NOMO-1 treated with dmso at 0.1 percent for 144 hours (cell line): Measurements from ENCODE around the gene ASPHD1.
"Not testable (repeated sequence)": the region's sequence is repeated elsewhere in the genome, so short reads cannot be mapped to it uniquely, and the experiment has no call there.

Experiments used
- DNase-seq: peaks from one replicate; lab custom pipeline; 2025; ENCODE audit not compliant: unreplicated experiment; lab: John Stamatoyannopoulos, UW

The ASPHD1 gene

DNA sequence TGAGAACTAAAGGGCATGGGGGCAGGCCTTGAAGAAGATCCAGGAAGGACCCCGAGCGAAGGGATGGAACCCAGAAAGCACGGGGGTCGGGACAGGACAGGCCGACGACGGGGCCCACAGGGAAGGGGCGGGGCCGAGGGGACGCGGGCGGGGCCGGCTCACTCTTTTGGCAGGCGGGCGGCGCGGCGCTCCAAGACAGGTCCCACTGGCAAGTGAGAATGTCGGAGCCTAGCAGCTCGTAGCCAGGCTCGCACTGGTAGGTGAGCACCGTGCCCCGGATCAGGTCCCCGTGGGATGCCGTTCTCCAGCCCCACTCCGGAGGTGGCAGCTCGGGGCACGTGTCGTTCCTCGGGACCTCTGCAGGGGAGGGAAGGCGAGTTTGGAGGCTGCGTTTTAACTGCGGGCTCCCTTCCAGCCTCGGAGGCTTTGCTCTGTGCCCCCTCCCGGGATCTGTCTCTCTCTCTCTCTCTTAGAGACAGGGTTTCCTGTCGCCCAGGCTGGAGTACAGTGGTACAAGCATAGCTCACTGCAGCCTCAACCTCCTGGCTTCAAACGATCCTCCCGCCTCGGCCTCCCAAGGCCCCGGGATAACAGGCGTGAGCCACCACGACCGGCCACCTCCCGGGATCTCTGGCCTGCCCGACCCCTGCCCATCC is 23.6 kb upstream of the ASPHD1 start:
- DNase-seq: no peak

DNA sequence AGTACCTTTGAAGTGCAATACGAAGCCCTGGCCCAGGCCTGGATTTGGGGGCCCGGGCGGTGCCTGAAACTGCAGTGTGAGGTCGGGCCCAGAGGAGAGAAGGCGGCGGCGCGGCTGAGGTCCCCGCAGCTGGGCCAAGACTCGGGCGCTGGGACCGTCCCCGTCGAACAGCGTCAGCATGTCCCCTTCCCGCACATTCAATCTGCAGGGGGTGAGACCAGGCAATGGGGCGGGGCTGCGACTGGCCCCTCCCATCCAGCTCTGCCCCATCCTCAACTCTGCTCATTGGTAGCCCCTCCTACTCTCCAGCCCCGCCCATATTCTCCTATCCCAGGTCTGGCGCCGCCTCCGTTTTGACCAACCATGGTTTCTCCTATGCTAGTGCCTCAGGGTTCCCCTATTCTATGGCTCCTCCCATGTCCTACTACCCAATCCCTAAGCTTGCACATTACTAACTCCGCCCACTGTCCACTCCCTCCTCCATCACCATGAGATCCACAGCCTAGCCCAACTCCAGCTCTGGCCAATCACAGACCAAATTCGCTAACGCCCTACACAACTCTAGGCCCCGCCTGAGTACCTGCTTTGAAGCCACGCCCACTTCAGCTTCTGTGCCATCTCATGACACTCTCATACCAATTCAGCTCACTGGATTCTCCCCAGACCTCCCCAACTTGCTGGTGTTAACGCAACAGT is 22.9 kb upstream of the ASPHD1 start:
- no peak for DNase-seq

DNA sequence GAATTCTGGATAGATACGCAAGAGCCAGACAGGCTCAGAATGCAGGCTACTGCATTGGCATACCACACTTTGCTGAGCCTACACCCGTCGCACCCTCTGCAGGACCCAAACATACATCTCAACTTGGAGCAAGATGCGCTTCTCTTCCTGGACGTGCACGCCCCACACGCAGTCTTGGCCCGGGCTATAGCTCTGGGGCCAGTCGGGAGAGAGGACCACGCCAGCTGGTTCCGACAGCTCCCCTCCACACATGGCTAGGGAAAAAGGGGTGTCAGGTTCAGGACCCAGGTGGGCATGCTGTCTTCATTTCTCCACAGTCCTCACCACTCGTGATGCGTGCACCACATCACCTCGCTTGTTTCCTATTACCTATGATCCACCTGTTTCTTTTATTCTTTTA is 22.1 kb upstream of the ASPHD1 start:
- DNase-seq: no peak

DNA sequence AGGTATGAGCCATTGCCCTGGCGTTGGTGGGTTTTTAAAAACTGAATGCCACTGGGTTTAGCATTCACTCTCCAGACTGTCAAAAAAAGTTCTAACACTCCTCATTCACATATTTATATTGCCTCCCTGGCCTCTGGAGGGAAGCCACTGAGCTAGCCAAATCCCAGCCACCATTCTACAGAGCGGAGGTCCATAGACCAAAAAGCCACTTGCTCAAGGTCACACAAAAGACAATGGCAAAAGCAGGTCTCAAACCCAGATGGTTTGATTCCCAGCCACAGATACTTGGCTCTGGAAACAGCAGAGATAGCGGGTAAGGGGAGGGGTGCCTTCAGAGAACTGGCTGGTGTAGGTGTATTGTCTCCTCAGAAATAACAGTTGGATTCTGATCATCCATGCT is 19.2 kb upstream of the ASPHD1 start:
- no peak for DNase-seq

DNA sequence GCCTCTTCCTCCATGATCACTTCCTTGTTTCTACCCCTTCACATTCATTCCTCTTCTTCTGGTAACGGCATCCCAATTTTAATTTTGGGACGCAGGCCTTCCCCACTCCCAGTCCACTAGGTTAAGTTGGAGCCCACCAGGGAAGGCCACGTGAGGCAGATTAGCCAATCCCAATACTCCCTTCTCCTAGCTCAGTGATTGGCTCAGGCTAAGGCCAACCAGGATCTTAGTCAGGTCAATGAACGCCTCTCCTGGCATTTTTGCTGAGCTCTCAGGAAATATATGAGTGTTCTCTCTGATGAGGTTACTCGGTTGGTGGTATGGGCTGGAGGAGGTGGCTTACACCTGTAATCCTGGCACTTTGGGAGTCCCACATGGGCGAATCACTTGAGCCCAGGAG is 16.3 kb upstream of the ASPHD1 start:
- DNase-seq: no peak

DNA sequence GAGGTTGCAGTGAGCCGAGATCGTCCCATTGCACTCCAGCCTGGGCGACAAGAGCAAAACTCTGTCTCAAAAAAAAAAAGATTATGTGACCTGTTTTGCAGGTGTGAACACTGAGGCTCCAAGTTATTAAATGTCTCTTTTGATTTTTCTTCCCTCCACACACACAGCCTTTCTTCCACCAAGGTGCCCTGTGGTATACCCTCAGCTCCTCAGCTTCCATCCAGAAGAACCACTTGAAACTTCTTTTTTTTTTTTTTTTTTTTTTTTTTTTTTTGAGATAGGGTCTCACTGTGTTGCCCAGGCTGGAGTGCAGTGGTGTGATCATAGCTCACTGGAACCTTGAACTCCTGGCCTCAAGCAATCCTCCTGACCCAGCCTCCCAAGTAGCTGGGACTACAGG is 10.9 kb upstream of the ASPHD1 start:
- DNase-seq: not testable (repeated sequence)

DNA sequence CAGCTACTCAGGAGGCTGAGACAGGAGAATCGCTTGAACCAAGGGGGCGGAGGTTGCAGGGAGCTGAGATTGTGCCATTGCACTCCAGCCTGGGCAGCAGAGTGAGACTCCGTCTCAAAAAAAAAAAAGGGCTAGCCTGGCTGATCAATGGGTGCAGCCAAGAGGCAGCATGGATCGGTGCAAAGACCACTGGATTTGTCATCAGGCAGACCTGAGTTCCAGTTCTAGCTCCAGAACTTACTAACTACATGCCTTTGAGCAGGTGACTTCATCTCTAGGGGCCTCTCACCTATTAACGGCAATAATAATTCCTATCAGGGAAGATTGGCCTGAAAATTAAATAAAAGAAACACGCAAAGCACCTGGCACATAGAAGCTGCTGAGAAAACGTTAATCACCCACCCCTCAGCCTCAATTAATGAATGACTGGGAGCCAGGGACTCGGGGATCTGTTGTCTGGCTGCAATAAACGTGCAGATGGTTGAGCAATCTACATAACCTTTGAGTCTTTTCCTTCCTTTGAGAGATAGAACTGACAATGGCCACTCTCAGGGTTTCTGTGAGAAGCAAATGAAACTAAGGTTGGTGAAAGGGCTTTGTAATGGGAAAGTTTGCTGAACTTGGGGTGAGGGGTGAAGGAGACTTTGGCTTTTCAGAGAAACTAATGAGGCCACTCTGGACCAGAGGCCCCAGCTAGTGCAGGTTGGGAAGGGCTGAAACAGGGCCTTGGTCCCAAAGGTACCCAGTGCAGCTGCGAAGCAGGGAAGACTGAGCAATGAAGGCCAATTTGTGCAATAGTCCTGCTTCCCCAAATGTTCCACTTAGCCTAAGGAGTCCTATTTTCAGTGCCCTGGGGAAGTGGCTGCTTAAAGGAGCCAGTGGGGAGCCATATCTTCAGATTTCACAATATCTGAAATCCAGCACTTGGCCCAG is 8.5 kb upstream of the ASPHD1 start:
- peak; percentile 36 for DNase-seq

DNA sequence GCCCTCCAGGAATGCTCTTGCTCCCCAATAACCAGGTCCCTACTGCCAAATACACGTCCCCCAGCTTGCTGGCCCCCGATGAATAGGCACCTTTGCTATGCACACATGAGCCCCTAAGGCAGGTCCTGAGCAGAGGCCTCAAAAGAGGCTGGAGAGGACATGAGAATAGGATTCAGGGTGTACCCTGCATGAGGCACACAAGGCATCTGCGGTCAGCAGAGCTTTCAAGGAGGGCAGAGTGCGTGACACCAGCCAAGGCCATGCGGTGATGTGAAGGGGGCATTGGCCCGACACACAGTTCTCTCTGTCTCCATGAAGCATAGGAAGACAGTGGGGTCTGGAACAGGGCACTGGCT is 7.9 kb upstream of the ASPHD1 start:
- DNase-seq: no peak

DNA sequence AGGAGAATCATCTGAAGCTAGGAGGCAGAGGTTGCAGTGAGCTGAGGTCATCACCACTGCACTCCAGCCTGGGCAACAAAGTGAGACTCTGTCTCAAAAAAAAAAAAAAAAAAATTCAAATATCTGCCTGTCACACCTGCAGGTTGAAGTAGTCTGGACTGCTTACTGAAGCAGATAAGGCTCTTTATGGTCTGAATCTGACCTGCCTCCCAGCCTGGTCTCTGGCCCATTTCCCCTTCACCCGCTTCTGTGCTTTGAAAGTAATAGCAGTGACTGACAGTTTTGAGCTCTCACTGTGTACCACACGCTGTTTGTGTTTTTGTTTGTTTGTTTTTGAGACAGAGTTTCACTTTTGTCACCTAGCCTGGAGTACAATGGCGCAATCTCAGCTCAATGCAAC is 6.7 kb upstream of the ASPHD1 start:
- no peak for DNase-seq

DNA sequence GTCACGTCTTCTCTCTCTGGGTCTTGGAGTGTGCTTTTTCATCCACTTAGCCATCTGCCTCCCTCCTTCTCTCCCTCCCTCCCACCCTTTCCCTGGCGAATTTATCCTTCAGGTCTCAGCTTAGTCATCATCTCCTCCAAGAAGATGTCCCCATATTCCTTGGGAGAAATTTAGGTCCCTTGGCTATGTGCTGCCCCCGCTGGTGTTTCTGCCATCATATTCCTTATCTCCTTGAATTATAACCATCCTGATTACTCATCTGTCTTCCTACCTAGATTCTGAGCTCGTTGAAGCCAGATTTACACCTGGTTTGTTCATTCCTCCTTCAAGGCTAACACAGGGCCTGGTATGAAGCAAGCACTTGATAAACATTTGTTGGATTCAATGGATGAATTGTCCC is 5.9 kb upstream of the ASPHD1 start:
- DNase-seq: no peak

DNA sequence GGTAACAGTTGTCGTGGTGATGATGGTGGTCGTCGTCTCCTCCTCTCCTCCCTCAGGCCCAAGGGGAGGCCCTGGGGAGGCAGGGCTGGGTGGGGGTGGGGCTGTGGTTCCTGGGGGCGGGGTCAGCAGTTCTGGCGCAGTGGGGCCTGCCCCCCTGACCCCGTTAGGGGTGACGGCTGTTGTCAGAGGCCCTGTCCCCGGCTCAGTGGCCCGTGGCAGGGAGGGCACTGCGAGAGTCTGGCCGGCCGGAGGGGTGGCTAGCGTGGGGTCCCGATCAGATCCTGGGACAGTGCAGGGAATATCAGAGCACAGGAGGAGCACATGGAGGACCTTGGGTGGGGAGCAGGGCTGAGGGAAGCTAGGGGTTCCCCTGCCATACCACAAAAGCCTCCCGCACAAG is 3.4 kb upstream of the ASPHD1 start:
- no peak for DNase-seq

DNA sequence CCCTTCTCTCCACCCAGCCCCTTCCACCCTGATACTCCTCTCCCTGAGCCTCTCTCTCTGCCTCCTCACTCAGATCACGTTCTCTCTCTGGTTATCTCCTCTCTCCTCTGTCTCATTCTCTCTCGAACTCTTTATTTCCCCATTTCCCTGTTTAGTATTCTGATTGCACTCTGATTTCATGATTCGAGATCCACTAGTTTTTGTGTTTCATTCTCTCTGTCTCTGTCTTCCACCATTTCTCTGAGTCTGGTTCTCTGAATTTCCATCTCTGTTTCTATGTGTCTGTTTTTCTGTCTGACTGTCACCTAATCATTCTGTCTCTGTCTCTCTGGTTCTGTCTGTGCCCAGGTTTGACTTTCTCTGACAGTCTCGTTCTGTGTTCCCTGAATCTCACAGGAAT is 3.0 kb upstream of the ASPHD1 start:
- DNase-seq: no peak

DNA sequence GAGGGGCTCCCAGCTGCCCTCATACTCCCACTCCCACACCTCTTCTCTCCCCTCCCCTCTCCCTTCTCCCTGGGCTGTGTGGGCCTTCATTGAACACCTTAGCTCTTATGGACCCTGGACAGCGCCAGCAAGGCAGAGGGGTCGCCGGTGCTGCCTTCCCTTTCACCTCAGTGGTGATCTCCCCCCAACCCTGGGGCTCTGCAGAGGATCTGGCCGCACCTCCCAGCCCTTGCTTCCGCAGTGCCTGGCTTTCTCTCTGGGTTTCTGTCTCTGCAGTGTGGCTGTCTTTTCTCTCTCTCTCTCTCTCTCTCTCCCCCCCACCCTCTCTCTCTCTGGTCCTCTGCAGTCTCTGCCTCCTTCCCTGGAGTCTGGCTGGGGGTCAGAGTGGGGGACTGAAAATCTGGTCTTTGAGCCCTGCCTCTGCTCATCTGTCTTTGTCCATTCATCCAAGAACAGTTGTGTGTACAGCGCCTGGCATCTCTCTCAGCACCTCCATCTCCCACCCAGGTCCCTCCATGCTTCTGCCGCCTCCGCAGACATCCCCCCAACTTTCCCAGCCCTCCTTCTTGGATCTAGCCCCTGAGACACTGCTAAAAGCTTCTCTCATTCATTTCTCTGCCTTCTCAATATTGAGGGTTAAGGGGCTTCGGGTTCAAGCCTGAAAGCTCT is 2.0 kb upstream of the ASPHD1 start:
- DNase-seq: no peak

DNA sequence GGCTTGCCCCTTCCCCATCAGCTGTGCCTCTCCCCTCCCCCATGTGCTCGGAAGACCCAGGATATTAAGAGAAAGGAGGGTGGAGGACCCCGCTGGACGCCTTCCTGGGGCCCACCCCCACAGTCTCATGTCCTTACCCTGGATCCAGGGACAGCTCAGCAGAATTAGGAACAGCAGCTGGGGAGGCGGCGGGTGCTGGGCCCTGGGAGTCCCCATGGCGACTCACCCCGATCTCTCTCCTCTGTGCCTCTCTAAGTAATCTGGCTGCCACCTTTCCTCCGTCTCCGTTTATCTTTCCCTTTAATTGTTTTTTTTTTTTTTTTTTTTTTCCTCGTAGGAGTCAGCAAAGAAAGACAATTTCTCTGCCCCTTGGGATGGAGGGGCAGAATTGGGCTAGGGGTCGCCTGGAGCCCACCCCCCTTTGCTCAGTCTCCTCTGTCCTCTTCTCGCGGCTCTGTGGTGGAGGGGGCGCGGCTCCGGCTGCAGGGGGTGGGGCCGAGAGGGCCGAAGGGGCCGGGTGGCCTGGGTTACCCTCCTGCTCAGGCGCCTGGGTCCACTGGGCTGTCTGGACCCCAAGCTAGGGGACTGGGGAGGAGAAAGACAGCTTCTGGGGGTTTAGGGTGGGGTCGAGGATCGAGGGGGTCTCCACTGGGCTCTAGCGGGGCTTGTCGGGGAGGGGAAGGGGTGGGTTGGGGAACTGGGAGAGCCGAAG is 1.3 kb upstream of the ASPHD1 start:
- no peak for DNase-seq

DNA sequence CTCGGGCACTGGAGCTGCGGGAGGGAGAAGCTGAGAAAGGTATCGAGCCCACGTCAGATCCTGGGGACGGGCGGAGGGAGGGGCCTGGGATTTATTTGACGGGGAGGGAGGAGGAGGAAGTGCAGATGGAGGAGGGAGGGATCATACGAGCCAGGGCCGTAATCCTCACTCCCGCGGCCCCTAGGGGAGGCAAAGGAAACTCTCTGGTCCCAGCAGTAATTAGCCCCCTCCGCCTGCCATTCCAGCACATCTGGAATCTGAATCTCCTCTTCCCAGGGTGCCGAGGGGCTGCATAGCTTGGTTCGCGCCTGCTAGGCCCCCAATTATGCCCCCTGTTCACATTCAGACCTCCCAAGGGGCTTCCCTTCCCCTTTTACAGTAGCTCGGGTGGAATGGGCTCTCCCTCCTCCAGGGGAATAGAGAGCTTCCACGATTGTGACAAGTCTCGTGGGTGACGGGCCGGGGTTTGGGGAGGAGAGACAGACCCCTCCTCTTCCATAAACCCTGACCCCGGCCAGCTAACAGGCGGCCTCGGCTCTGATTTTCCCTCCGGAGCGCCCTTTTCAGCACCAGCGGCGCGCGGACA is 679 bp upstream of the ASPHD1 start, which contains the start of gene SEZ6L2:
Gene SEZ6L2, minus strand, starts transcription at position 35 of the 586 bp plus-strand sequence. CDS start 531 bp downstream, outside the sequence.
- peak; percentile 63 for DNase-seq

DNA sequence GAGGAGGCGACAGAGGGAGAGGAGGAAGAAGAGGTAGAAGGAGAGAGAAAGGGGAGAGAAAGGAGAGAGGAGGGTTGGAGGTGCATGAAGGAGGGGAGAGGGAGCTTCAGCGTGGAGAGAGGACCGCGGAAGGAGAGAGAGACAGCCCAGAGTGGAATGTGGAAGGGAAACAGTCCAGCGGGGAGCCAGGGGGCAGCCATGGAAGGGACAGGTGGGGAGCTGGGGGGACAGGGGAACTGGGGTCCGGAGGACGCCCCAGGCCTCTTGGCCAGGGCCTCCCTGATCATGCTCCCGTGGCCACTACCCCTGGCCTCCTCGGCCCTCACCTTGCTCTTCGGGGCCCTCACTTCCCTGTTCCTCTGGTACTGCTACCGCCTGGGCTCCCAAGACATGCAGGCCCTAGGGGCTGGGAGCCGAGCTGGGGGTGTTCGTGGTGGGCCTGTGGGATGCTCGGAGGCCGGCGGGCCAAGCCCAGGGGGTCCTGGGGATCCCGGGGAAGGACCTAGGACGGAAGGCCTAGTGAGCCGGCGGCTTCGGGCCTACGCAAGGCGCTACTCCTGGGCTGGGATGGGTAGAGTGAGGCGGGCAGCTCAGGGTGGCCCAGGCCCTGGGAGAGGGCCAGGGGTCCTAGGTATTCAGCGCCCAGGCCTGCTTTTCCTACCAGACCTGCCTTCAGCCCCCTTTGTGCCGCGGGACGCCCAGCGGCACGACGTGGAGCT is 759 bp downstream of the ASPHD1 start:
- no peak for DNase-seq

DNA sequence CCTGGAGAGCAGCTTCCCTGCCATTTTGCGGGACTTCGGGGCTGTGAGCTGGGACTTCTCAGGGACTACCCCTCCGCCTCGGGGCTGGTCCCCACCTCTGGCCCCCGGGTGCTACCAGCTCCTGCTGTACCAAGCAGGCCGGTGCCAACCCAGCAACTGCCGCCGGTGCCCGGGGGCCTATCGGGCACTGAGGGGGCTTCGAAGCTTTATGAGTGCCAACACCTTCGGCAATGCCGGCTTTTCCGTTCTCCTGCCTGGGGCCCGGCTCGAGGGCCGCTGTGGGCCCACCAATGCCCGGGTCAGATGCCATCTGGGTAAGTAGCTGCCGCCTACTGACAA is 1.3 kb downstream of the ASPHD1 start:
- no peak for DNase-seq

DNA sequence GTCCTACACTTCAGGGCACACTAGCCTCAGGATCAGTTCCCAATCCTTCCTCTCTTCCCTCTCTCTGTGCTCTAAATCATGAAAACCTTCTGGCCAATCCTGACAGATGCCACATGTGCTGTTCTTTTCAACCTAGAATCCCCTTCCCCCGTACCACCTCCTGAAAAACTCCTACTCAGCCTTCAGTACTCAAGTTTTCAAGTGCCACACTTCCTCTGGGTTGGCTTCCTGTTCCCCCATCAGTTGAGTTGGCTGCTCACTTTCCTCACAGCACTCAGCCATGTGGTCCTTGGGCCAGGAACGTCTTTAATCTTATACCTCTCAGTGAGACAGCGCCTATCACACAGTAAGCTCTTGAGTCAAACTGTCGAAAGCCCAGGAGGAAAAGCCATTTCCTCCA is 3.3 kb downstream of the ASPHD1 start:
- DNase-seq: no peak

DNA sequence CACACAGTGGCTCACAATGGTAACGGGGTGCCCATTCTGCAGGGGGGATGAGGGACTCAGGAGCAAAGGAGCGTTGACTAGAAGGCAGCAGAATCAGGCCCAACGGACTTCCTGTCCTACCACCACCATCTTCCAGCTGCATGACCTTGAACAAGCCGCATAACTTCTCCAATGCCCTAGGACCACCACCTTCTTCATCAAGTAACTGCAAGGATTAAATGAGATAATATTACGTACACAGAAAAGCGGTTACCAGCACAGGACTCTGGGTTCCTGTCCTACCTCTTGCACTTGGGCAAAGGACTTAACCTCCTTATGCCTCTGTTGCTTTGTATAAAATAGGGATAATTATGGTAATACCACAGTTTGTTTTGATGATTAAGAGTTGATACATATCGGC is 4.7 kb downstream of the ASPHD1 start:
- no peak for DNase-seq

DNA sequence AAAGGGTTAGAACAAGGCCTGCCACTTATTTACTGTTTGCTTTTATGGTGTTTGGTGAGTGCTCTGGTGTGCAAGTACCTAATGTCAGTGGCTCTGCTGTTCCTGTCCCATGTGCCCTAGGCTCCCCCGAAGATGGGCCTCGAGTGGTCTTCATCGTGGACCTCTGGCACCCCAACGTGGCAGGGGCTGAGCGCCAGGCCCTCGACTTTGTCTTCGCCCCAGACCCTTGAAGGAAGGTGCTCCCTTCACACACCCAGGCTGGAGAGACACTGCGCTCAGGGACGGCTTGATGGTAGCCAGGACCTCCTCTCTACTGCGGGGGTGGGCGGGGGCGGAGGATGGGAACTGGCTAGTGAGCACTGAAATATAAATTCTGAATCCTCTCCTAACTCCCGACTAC is 5.4 kb downstream of the ASPHD1 start:
- no peak for DNase-seq
